Thoracic aorta (tissue), 2 donors: ENCODE results near the gene MRPL3. TPM values are rescaled to one million over a fixed set of nuclear protein-coding genes. Genes with fewer than 3 reads are reported as not detected.

Source experiments
- ATAC-seq: fragments of 150-250 bp; one replicate; pipeline ENCODE4 v1.8.0; 2017; ENCODE audit warnings: low read depth; ENCODE audit not compliant: insufficient number of reproducible peaks, low FRiP score
- DNase-seq: peaks from one replicate; pipeline ENCODE4 v3.0.0-alpha.2; 2020; ENCODE audit warnings: low spot score
- H3K27ac ChIP-seq, 2 donors: fragments of 200-600 bp; sonication (generic); 1 replicate in 1 of 2; 2 replicates in 1 of 2; pipeline ENCODE4 v1.5.1; 2016; ENCODE audit warnings: mild to moderate bottlenecking in 2 of 2, moderate library complexity in 2 of 2
- H3K27me3 ChIP-seq: fragments of 200-600 bp; sonication (generic); replicated peaks from 2 replicates; pipeline ENCODE4 v1.6.0; 2016; ENCODE audit warnings: mild to moderate bottlenecking; ENCODE audit not compliant: insufficient read depth
- H3K36me3 ChIP-seq: fragments of 200-600 bp; sonication (generic); one replicate; pipeline ENCODE4 v1.5.1; 2016
- H3K4me1 ChIP-seq, 2 donors: fragments of 200-600 bp; sonication (generic); 1 replicate in 1 of 2; 2 replicates in 1 of 2; pipeline versions ENCODE4 v1.5.1 to v1.6.0; 2016; ENCODE audit warnings: low read depth in 2 of 2, mild to moderate bottlenecking in 1 of 2; ENCODE audit not compliant: control insufficient read depth in 1 of 2
- H3K4me3 ChIP-seq: fragments of 200-600 bp; sonication (generic); 2 replicates; pipeline ENCODE4 v1.5.1; 2016; ENCODE audit warnings: mild to moderate bottlenecking
- H3K9me3 ChIP-seq: fragments of 200-600 bp; sonication (generic); 2 replicates; pipeline ENCODE4 v1.5.1; 2016
- CTCF ChIP-seq: fragments of 200-600 bp; sonication (generic); IDR thresholded peaks from one replicate; pipeline ENCODE4 v1.5.1; 2019; ENCODE audit warnings: antibody characterized with exemption
- total RNA-seq, 2 donors: library from RNA; depleted of rRNA; stranded (reverse); fragments of >200 nt; gene quantifications; one replicate each; pipeline versions ENCODE4 v1.1.0 to v1.2.3, GENCODE V29; 2016

The MRPL3 gene
- total RNA-seq, 2 donors from 2014 or later: 42.0 to 80.3 TPM

GRCh38 chr3:131432441-131432840, 70.3 kb downstream of the MRPL3 start:
- H3K27me3 ChIP-seq: no peaks in the 10 kb centered on the region
- H3K27ac ChIP-seq: no peak overlapping the region
- TF ChIP-seq CTCF: no peak
- H3K36me3 ChIP-seq: no peaks in the 10 kb centered on the region
- DNase-seq (no peak), ATAC-seq (no peak)
- no peak overlapping the region for H3K4me3 ChIP-seq
- no peaks in the 10 kb centered on the region for H3K4me1 ChIP-seq
- no peaks in the 10 kb centered on the region for H3K9me3 ChIP-seq

- H3K4me1 ChIP-seq: no peaks in the 10 kb centered on the region
- no peak overlapping the region for H3K4me3 ChIP-seq
- ATAC-seq (no peak), DNase-seq (no peak)
- H3K9me3 ChIP-seq: no peaks in the 10 kb centered on the region
- H3K36me3 ChIP-seq: no peaks in the 10 kb centered on the region
- H3K27me3 ChIP-seq: no peaks in the 10 kb centered on the region
- no peak overlapping the region for H3K27ac ChIP-seq
- no peak for TF ChIP-seq CTCF
These were observed 71.0 kb downstream of the MRPL3 start for GRCh38 chr3:131431754-131432153.

GRCh38 chr3:131427226-131427625, 75.5 kb downstream of the MRPL3 start:
- no peaks in the 10 kb centered on the region for H3K4me1 ChIP-seq
- DNase-seq (no peak), ATAC-seq (no peak)
- H3K9me3 ChIP-seq: no peaks in the 10 kb centered on the region
- no peaks in the 10 kb centered on the region for H3K36me3 ChIP-seq
- H3K4me3 ChIP-seq: no peak overlapping the region
- no peak overlapping the region for H3K27ac ChIP-seq
- TF ChIP-seq CTCF: no peak
- no peaks in the 10 kb centered on the region for H3K27me3 ChIP-seq

GRCh38 chr3:131421957-131422498, 80.7 kb downstream of the MRPL3 start:
- Histone ChIP-seq H3K9me3 (no peaks in the 10 kb centered on the region), H3K4me1 (no peaks in the 10 kb centered on the region), H3K27me3 (no peaks in the 10 kb centered on the region), H3K27ac (no peak overlapping the region), H3K36me3 (no peaks in the 10 kb centered on the region), H3K4me3 (no peak overlapping the region)
- TF ChIP-seq CTCF: no peak
- no peak for DNase-seq
- ATAC-seq: no peak

- H3K9me3 ChIP-seq: no peaks in the 10 kb centered on the region
- no peaks in the 10 kb centered on the region for H3K4me1 ChIP-seq
- H3K27me3 ChIP-seq: no peaks in the 10 kb centered on the region
- H3K27ac ChIP-seq: no peak overlapping the region
- DNase-seq: no peak
- no peak for ATAC-seq
- H3K4me3 ChIP-seq: no peak overlapping the region
- H3K36me3 ChIP-seq: no peaks in the 10 kb centered on the region
- no peak for TF ChIP-seq CTCF
These were observed 81.5 kb downstream of the MRPL3 start for GRCh38 chr3:131421301-131421700.
